PC-9 (cell line): Measurements from ENCODE around the gene XRCC4. TPM values are rescaled to one million over a fixed set of nuclear protein-coding genes. Genes with fewer than 3 reads are reported as not detected.

Experiments
- BruUV-seq: library from RNA; stranded (reverse); fragments of 400-500 nt; replicated peaks from 2 replicates; lab custom pipeline; 2021; lab: Mats Ljungman, UMichigan
- CTCF ChIA-PET: fragments of 300-600 bp; sonication (Branson Sonifier 250); formaldehyde crosslinking; loops from one replicate; lab custom pipeline; 2022; ENCODE audit warnings: antibody characterized with exemption; lab: Charles Lee
- POLR2A ChIA-PET: fragments of 300-600 bp; sonication (Branson Sonifier 250); formaldehyde crosslinking; loops from one replicate; lab custom pipeline; 2022; ENCODE audit warnings: antibody characterized with exemption; ENCODE audit not compliant: unreplicated experiment; lab: Charles Lee
- DNase-seq, 2 experiments: peaks; one replicate each; pipeline versions ENCODE4 v3.0.0 to v3.0.0-alpha.2; 2015 to 2022; ENCODE audit warnings: mixed read lengths in 1 of 2
- H2AFZ ChIP-seq: fragments of 200-600 bp; sonication (generic); 2 replicates; pipeline ENCODE4 v1.8.1; 2017; ENCODE audit warnings: antibody characterized with exemption
- H3F3A ChIP-seq: fragments of 200-600 bp; sonication (generic); 2 replicates; pipeline ENCODE4 v1.8.1; 2017; ENCODE audit warnings: antibody characterized with exemption, mild to moderate bottlenecking, low read depth; ENCODE audit not compliant: insufficient read depth
- H3K27ac ChIP-seq: fragments of 200-600 bp; sonication (generic); 2 replicates; pipeline ENCODE4 v1.6.1; 2016; ENCODE audit warnings: mixed run types
- H3K27me3 ChIP-seq: fragments of 200-600 bp; sonication (generic); 2 replicates; pipeline ENCODE4 v1.6.1; 2016; ENCODE audit warnings: low read depth, mixed run types; ENCODE audit not compliant: insufficient read depth
- H3K36me3 ChIP-seq: fragments of 200-600 bp; sonication (generic); 2 replicates; pipeline ENCODE4 v1.6.1; 2016; ENCODE audit warnings: low read depth, mixed run types
- H3K4me1 ChIP-seq: fragments of 200-600 bp; sonication (generic); replicated peaks from 2 replicates; pipeline ENCODE4 v1.6.1; 2016; ENCODE audit warnings: mixed run types; ENCODE audit not compliant: insufficient read depth
- H3K4me2 ChIP-seq: fragments of 200-600 bp; sonication (generic); 2 replicates; pipeline ENCODE4 v1.6.1; 2017; ENCODE audit warnings: mixed run types
- H3K4me3 ChIP-seq: fragments of 200-600 bp; sonication (generic); 2 replicates; pipeline ENCODE4 v1.6.1; 2016; ENCODE audit warnings: mixed run types
- H3K79me2 ChIP-seq: fragments of 200-600 bp; sonication (generic); 2 replicates; pipeline ENCODE4 v1.6.1; 2017; ENCODE audit warnings: low read depth, mixed run types
- H3K9me2 ChIP-seq: fragments of 200-600 bp; sonication (generic); 2 replicates; pipeline ENCODE4 v1.8.1; 2017; ENCODE audit warnings: mild to moderate bottlenecking; ENCODE audit not compliant: insufficient read depth
- H3K9me3 ChIP-seq: fragments of 200-600 bp; sonication (generic); 2 replicates; pipeline ENCODE4 v1.8.1; 2016; ENCODE audit warnings: low read depth; ENCODE audit not compliant: insufficient read depth
- H4K20me1 ChIP-seq: fragments of 200-600 bp; sonication (generic); 2 replicates; pipeline ENCODE4 v1.8.1; 2017; ENCODE audit not compliant: insufficient read depth
- EZH2 ChIP-seq: fragments of 200-600 bp; sonication (generic); IDR thresholded peaks from 2 replicates; pipeline ENCODE4 v1.8.0; 2017; ENCODE audit warnings: antibody characterized with exemption, low read depth
- intact Hi-C: fragments of 100-400 bp; cut with micrococcal nuclease; formaldehyde crosslinking; loops from one replicate; pipeline ENCODE4 v1.10.0; 2022; ENCODE audit not compliant: unreplicated experiment
- total RNA-seq: library from RNA; stranded (reverse); gene quantifications from 2 replicates; pipeline ENCODE4 v1.2.3, GENCODE V29; 2021
- TF ChIP-seq, protein P1 (sequence below): fragments of 200-600 bp; sonication (generic); conservative IDR thresholded peaks from 2 replicates; pipeline ENCODE4 v1.6.1; 2017; ENCODE audit warnings: mixed run types, antibody characterized with exemption, mild to moderate bottlenecking, moderate library complexity

Gene XRCC4
- total RNA-seq, 1 experiment from 2014 or later: 12.2 TPM

DNA sequence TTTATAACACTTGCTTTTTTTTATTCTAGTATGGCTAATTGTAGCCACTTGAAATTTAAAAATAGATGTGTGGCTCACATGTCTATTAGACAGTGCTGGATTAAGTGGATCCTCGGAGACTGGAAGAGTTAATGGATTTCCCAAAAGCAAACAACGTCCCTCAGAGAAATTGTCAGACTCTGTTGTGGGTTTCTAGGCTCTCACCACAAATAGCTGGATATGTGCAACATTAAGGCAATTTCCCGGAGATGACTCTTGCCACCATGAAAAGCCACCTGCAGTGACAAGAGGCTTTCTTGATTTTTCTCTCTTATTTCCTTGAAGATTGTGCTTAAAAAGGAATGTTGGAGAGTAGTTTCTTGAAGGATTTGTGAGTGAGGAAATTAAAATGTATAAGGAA is 43.3 kb upstream of the XRCC4 start:
- no peaks in the 10 kb centered on the region for H4K20me1 ChIP-seq
- H3K27ac ChIP-seq: no peak overlapping the region
- H3K9me3 ChIP-seq: no peaks in the 10 kb centered on the region
- no peak overlapping the region for H2AFZ ChIP-seq
- no peaks in the 10 kb centered on the region for H3K4me1 ChIP-seq
- no TSS peak for BruUV-seq
- no peak for DNase-seq
- H3K79me2 ChIP-seq: no peaks in the 10 kb centered on the region
- no peak overlapping the region for H3K4me3 ChIP-seq
- H3K36me3 ChIP-seq: no peaks in the 10 kb centered on the region
- CTCF ChIA-PET: no interaction called here
- POLR2A ChIA-PET: no interaction called here
- TF ChIP-seq, protein P1, sequence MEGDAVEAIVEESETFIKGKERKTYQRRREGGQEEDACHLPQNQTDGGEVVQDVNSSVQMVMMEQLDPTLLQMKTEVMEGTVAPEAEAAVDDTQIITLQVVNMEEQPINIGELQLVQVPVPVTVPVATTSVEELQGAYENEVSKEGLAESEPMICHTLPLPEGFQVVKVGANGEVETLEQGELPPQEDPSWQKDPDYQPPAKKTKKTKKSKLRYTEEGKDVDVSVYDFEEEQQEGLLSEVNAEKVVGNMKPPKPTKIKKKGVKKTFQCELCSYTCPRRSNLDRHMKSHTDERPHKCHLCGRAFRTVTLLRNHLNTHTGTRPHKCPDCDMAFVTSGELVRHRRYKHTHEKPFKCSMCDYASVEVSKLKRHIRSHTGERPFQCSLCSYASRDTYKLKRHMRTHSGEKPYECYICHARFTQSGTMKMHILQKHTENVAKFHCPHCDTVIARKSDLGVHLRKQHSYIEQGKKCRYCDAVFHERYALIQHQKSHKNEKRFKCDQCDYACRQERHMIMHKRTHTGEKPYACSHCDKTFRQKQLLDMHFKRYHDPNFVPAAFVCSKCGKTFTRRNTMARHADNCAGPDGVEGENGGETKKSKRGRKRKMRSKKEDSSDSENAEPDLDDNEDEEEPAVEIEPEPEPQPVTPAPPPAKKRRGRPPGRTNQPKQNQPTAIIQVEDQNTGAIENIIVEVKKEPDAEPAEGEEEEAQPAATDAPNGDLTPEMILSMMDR: no peak
- no peaks in the 10 kb centered on the region for H3K27me3 ChIP-seq
- no peak overlapping the region for H3K4me2 ChIP-seq
- H3F3A ChIP-seq: no peaks in the 10 kb centered on the region
- no peaks in the 10 kb centered on the region; the same call in none of the 2 replicates for H3K9me2 ChIP-seq
- intact Hi-C loops: no loop called here

DNA sequence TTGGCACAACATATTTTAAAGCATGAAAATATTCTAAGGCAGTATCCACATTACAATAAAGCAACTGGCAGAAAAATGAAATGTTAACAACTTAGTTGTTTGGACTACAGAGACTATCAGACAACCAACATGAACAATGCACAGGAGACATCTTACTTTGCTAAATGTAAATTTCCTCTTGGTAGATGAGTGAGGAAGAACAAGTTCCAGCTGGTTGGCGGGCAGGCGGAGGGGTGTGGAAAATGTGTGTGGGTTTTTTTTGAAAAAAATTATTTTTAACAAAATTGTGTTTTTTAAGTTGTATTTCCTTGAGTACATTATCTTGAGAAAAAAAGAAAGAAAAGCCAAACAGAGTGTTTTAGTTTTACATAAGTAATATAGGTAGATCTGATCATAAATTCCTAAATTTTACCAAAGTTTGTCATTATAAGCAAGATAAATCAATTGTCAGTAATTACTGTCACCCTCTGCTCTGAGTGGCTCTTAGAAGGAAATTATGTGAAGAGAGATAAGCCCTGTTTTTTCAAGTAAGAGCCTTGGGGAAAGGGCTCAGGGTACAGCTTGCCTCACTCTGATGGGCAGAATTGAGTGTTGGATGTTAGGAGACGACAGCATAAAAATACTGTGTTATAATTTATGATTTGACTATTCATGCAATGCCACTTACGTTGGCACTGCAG is 42.7 kb upstream of the XRCC4 start:
- TF ChIP-seq, protein P1: no peak
- TF ChIP-seq EZH2: no peak
- no peaks in the 10 kb centered on the region for H3F3A ChIP-seq
- DNase-seq: no peak
- no peak overlapping the region for H3K4me2 ChIP-seq
- H3K36me3 ChIP-seq: no peaks in the 10 kb centered on the region
- no peak overlapping the region for H3K4me3 ChIP-seq
- no peaks in the 10 kb centered on the region for H3K9me3 ChIP-seq
- no peaks in the 10 kb centered on the region for H3K79me2 ChIP-seq
- CTCF ChIA-PET: no interaction called here
- POLR2A ChIA-PET: no interaction called here
- intact Hi-C loops: no loop called here
- H2AFZ ChIP-seq: no peak overlapping the region
- no peaks in the 10 kb centered on the region for H3K27me3 ChIP-seq
- no peaks in the 10 kb centered on the region for H4K20me1 ChIP-seq
- no TSS peak for BruUV-seq
- no peak overlapping the region for H3K27ac ChIP-seq
- no peaks in the 10 kb centered on the region; the same call in none of the 2 replicates for H3K9me2 ChIP-seq
- H3K4me1 ChIP-seq: no peaks in the 10 kb centered on the region

DNA sequence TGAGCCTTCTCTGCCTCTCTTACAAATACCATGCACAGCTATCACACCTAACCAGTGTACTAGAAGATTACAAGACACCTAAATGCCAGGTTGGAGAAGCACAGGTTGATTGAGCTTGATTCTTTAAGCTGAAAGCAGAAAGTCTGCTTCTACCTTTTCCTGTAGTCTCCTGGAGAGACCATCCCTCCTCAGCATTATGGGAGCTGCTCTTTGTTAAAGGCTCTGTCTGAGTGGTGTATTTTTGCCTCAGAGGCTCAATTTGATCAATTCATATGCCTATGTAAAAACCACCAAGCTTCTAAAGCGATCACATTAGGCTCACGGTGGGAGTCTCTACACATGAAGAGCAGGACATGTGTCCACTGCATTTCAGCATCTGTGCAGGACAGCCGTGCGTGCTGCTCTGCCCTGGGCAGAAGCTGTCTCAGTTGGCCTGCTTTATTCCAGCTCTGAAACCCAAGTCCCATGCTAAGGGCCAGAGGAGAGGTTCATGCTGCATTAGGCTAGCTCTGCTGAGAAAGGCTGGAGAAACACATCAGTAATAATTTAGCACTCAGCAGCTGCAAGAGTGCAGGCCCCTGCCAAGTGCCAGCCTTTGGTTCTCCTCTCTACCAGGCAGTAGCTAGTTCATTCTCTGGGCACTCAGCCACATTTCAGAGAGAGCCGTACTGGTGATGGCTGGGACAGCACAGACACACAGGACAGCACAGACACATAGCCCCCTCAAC is 41.8 kb upstream of the XRCC4 start:
- Histone ChIP-seq H4K20me1 (no peaks in the 10 kb centered on the region), H3K4me3 (no peak overlapping the region), H2AFZ (no peak overlapping the region), H3K4me1 (no peaks in the 10 kb centered on the region), H3K9me3 (no peaks in the 10 kb centered on the region), H3F3A (no peaks in the 10 kb centered on the region), H3K27me3 (no peaks in the 10 kb centered on the region), H3K27ac (no peak overlapping the region), H3K36me3 (no peaks in the 10 kb centered on the region), H3K79me2 (no peaks in the 10 kb centered on the region), H3K9me2 (no peaks in the 10 kb centered on the region; the same call in none of the 2 replicates), H3K4me2 (no peak overlapping the region)
- intact Hi-C loops: no loop called here
- BruUV-seq: no TSS peak
- POLR2A ChIA-PET: no interaction called here
- TF ChIP-seq, protein P1: no peak
- DNase-seq: no peak
- CTCF ChIA-PET: no interaction called here
